ENCODE results near the gene BTN1A1. TPM values are rescaled to one million over a fixed set of nuclear protein-coding genes. Genes with fewer than 3 reads are reported as not detected.
"Not testable (repeated sequence)": the region's sequence is repeated elsewhere in the genome, so short reads cannot be mapped to it uniquely, and the experiment has no call there.

BTN1A1 gene
- total RNA-seq, 1 donor from 2014 or later, result not detected

DNA sequence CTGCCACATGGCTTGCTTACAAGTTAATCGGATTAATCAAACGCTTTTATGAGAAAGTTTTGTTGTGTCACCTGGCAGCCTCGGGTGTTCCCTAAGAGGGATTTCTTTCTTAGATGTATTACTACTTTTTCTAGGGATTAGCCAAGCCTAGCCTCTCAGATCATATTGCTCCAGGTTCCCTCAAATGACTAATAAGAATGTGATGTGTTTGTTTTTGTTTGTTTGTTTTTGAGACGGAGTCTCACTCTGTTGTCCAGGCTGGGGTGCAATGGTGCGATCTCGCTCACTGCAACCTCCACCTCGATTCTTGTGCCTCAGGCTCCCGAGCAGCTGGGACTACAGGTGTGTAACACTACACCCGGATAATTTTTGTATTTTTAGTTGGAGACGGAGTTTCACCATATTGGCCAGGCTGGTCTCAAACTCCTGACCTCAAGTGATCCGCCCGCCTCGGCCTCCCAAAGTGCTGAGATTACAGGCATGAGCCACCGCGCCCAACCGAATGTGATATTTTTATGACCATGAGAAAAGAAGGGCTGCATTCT is 39.0 kb downstream of the BTN1A1 start:
- DNase-seq (ENCODE audit: low read depth), result no peak
- Histone ChIP-seq H3K27me3 (ENCODE audit: control insufficient read depth, insufficient read depth, low read length) (no peaks in the 10 kb centered on the region), H3K4me3 (ENCODE audit: low read depth, low read length) (peak overlapping the region; percentile 55), H3K36me3 (ENCODE audit: control insufficient read depth, insufficient read depth, low read length) (no peaks in the 10 kb centered on the region)
- TF ChIP-seq, protein P1, sequence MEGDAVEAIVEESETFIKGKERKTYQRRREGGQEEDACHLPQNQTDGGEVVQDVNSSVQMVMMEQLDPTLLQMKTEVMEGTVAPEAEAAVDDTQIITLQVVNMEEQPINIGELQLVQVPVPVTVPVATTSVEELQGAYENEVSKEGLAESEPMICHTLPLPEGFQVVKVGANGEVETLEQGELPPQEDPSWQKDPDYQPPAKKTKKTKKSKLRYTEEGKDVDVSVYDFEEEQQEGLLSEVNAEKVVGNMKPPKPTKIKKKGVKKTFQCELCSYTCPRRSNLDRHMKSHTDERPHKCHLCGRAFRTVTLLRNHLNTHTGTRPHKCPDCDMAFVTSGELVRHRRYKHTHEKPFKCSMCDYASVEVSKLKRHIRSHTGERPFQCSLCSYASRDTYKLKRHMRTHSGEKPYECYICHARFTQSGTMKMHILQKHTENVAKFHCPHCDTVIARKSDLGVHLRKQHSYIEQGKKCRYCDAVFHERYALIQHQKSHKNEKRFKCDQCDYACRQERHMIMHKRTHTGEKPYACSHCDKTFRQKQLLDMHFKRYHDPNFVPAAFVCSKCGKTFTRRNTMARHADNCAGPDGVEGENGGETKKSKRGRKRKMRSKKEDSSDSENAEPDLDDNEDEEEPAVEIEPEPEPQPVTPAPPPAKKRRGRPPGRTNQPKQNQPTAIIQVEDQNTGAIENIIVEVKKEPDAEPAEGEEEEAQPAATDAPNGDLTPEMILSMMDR (IDR thresholded peaks at IDR 0.05; ENCODE audit: insufficient read depth, low read length, poor library complexity, severe bottlenecking), result no peak

- peaks cover 4% of the 10 kb centered on the region for H3K36me3 ChIP-seq (ENCODE audit: control insufficient read depth, insufficient read depth, low read length)
- no peaks in the 10 kb centered on the region for H3K27me3 ChIP-seq (ENCODE audit: control insufficient read depth, insufficient read depth, low read length)
- TF ChIP-seq, protein P1 (IDR thresholded peaks at IDR 0.05; ENCODE audit: insufficient read depth, low read length, poor library complexity, severe bottlenecking), result no peak
- no peak overlapping the region for H3K4me3 ChIP-seq (ENCODE audit: low read depth, low read length)
- no peak for DNase-seq (ENCODE audit: low read depth)
Observed at GRCh38 chr6:26541579-26541978, 41.5 kb downstream of the BTN1A1 start.

DNA sequence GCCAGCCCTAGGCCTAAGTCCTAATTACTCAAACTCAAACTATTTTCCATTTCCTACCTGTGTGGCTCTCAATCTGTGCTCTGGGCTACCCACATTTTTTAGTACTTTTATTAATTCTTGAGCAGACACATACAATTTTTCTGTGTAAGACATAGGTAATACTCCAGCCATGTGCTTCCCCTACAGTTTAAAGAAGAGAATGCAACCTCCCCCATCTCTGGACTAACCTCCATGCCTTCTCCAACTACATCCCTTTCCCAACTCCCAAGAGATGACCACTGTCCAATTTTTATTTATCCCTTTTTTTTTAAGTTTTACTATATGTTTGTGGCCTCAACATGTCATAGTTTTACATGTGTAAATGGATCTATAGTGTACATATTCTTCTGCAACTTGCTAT is 43.9 kb downstream of the BTN1A1 start:
- TF ChIP-seq, protein P1 (IDR thresholded peaks at IDR 0.05; ENCODE audit: insufficient read depth, low read length, poor library complexity, severe bottlenecking), result peak; percentile 38
- H3K36me3 ChIP-seq (ENCODE audit: control insufficient read depth, insufficient read depth, low read length), result peaks cover 4% of the 10 kb centered on the region
- H3K27me3 ChIP-seq (ENCODE audit: control insufficient read depth, insufficient read depth, low read length), result no peaks in the 10 kb centered on the region
- DNase-seq (ENCODE audit: low read depth), result no peak
- H3K4me3 ChIP-seq (ENCODE audit: low read depth, low read length), result no peak overlapping the region

DNA sequence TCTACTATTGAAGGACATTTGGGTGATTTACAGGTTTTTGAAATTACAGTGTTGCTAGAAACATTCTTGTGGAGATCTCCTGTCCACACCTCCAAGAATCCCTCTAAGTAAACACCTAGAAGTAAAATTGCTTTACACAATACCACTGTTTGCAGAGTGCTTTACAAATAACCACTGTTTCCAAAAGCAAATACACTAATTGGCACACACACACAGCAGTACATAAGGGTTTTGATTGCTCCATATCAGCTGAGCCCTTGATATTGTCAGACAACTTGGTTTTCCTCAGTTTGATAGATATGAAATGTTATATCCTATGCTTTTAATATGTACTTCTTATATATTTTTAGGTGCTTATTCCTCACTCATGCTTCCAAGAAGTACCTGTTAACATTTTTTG is 44.4 kb downstream of the BTN1A1 start:
- no peak overlapping the region for H3K4me3 ChIP-seq (ENCODE audit: low read depth, low read length)
- H3K27me3 ChIP-seq (ENCODE audit: control insufficient read depth, insufficient read depth, low read length), result no peaks in the 10 kb centered on the region
- TF ChIP-seq, protein P1 (IDR thresholded peaks at IDR 0.05; ENCODE audit: insufficient read depth, low read length, poor library complexity, severe bottlenecking), result no peak
- no peak for DNase-seq (ENCODE audit: low read depth)
- H3K36me3 ChIP-seq (ENCODE audit: control insufficient read depth, insufficient read depth, low read length), result peaks cover 4% of the 10 kb centered on the region

DNA sequence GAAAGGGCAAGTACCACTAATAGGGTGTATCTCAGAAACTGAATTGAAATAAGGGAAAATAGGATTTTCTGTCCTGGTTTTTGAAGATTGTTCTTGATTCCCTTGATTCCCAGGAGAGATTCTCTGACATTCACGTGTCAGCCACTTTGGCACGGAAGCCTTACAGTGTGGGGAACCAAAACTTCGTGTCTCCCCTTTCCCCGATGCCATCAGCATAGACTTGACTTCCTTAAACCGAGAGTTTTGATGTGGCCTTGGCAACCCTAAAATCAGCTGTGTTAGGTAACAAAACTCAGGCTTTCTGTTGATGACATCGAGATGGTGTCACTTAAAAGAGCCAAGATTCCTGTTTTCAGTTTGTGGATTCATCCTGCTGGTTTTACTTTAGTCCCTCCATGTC is 45.5 kb downstream of the BTN1A1 start:
- DNase-seq (ENCODE audit: low read depth), result no peak
- TF ChIP-seq, protein P1 (IDR thresholded peaks at IDR 0.05; ENCODE audit: insufficient read depth, low read length, poor library complexity, severe bottlenecking), result no peak
- H3K36me3 ChIP-seq (ENCODE audit: control insufficient read depth, insufficient read depth, low read length), result peaks cover 4% of the 10 kb centered on the region
- H3K27me3 ChIP-seq (ENCODE audit: control insufficient read depth, insufficient read depth, low read length), result no peaks in the 10 kb centered on the region
- no peak overlapping the region for H3K4me3 ChIP-seq (ENCODE audit: low read depth, low read length)

DNA sequence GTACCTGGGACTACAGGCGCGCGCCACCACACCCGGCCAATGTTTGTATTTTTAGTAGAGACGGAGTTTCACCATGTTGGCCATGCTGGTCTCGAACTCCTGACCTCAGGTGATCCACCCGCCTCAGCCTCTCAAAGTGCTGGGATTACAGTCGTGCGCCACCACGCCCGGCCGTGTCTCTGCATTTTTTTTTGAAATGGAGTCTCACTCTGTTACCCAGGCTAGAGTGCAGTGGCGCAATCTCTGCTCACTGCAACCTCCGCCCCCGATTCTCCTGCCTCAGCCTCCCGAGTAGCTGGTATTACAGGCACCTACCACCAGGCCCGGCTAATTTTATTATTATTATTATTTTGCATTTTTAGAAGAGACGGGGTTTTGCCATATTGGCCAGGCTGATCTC is 47.3 kb downstream of the BTN1A1 start:
- not testable (repeated sequence) for H3K4me3 ChIP-seq (ENCODE audit: low read depth, low read length); H3K27me3 ChIP-seq (ENCODE audit: control insufficient read depth, insufficient read depth, low read length); H3K36me3 ChIP-seq (ENCODE audit: control insufficient read depth, insufficient read depth, low read length); DNase-seq (ENCODE audit: low read depth)
